HG02623 (cell line): Measurements from ENCODE around the gene OR6F1.
"Not testable (repeated sequence)": the region's sequence is repeated elsewhere in the genome, so short reads cannot be mapped to it uniquely, and the experiment has no call there.

ENCODE experiments used
- ATAC-seq: cut with Tn5 transposase; IDR thresholded peaks from one replicate; pipeline ENCODE4 v1.9.1; 2021; ENCODE audit warnings: moderate library complexity; ENCODE audit not compliant: unreplicated experiment

Gene OR6F1

GRCh38 chr1:247716546-247716945, at the start of gene OR6F1:
TSS of gene OR6F1 (minus strand) at chr1:247716646. CDS start at chr1:247712755, 3,891 bp downstream.
- ATAC-seq: no peak

- ATAC-seq: no peak
Observed at GRCh38 chr1:247760456-247760855, 44.0 kb upstream of the OR6F1 start, which contains the start of gene OR1C1. TSS of gene OR1C1 (minus strand) at chr1:247760556. CDS start at chr1:247758406, 2,150 bp downstream.

DNA sequence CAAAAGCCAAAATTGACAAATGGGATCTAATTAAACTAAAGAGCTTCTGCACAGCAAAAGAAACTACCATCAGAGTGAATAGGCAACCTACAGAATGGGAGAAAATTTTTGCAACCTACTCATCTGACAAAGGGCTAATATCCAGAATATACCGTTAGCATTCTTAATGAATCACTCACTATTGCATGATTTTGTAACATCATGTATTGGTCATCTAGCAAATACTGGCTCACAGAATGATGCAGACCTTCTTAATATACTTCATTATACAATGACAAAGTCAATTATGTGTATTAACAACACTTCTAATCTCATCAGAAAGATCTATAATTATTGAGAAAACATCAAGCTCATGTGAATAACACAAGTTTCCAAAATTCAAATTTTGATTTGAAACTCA, 37.9 kb upstream of the OR6F1 start:
- not testable (repeated sequence) for ATAC-seq

DNA sequence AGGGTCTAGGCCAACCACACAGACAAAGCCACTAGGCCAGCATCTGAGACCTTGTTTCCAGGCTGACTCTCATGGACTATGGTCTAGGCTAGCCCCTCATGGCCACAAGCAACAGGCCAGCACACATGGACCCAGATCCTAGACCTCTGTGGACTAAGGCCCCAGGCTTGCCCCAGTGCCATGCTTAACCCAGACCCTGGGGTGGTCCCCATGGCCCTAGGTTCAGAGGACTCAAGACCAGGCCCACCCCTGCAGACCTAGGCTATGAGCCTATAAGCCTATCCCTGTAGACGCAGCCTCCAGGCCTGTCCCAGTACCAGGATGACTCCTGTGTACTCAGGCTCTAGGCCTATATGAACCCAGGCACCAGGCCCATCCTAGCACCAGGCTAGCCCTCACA, 33.4 kb upstream of the OR6F1 start:
- ATAC-seq: no peak

DNA sequence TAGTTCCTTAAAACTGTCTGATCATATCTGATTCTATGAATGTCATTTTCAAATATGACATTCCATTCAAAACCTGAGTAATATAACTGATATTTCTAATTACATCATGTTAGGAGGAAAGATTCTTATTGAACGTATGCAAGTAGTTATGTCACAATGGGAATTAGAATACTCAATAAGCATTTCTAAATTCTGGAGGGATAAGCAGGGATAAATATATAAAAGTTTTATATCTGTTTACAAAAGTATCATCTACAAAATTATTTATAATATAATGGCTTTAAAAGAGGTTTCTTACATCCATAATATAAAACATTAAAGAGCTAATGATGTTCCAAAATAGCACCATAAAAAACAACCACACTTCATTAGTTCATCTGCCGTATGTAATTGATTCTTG, 31.6 kb upstream of the OR6F1 start, which contains the start of gene OR14A2:
OR14A2 (minus strand) TSS at position 101 of the 400 bp plus-strand sequence.
- ATAC-seq: no peak

- no peak for ATAC-seq
Observed at GRCh38 chr1:247747616-247748015, 31.2 kb upstream of the OR6F1 start.

GRCh38 chr1:247746391-247746935, 30.0 kb upstream of the OR6F1 start:
- no peak for ATAC-seq

DNA sequence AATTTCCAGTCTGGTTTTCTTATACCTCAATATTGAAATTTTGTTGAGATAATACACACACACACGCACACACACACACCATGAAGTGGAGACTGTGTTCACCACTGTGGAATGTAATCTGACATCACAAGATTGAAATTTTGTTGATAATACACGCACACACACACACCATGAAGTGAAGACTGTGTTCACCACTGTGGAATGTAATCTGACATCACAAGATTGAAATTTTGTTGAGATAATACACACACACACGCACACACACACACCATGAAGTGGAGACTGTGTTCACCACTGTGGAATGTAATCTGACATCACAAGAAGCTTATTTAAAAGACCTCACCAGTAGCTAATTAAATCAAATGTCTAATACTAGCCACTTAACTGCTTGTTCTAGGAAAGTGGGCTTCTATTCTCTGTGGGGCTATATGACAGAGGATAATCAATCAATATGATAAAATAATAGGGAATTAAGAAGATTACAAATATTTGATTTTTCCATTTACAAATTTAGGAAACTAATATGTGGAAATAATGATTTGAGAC, 25.8 kb upstream of the OR6F1 start:
- ATAC-seq: not testable (repeated sequence)

DNA sequence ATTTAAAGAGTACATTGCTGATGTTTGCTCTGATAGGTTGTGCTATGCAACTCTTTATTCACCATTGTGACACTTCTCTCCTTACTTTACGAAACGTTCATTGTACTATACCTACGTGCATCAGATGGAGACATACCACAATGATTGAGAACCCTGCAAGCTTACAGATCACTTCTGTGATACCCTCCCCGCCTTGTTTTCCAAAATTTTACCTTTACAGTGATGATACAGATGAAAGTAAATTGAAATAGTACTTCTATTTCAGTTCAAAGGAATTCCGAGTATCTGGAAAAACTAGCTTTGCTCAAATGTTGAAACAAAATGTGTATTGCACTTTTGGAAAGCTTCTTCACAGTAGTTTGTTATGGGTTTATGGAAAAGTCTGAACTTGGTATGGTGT, 25.3 kb upstream of the OR6F1 start:
- ATAC-seq: no peak

GRCh38 chr1:247740721-247741120, 24.3 kb upstream of the OR6F1 start:
- ATAC-seq: no peak

DNA sequence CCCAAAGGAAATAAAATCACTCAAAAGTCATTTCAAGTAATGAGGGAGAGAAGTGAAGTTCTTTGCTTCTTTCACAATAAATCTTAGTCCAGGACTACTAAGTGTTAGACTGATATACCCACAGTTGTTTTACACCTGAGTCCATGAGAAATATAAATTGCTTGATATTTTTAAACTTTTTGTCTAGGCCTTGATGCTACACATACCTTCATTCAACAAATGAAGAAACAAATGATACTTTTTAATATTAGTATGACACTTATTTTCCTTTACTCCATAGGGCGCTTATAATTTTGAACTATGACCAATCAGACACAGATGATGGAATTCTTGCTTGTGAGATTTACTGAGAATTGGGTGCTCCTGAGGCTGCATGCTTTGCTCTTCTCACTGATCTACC, 21.9 kb upstream of the OR6F1 start, which contains the start of gene OR14K1:
OR14K1 (plus strand) TSS at position 301 of the 400 bp plus-strand sequence; CDS start at position 301, 0 bp downstream.
- no peak for ATAC-seq

- no peak for ATAC-seq
Observed at GRCh38 chr1:247721222-247721621, 4.8 kb upstream of the OR6F1 start.

DNA sequence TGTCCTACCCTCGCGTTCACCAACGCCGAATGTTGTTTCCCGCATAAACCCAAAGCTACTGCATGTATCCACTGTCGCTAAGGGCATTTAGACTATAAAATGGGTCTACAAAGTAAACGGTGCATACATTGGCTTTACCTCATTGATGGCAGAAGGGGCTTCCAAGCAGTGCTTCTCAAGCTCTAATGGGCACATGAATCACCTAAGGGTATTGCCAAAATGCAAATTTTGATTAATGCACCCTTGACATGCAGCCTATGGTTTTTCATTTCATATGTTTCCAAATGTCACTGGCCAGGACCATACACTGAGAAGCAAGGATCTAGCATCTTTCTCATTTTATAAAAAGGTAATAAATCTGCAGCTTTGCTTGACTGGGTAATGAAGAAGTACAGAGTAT, 2.7 kb downstream of the OR6F1 start:
- ATAC-seq: no peak

GRCh38 chr1:247710681-247711080, 5.8 kb downstream of the OR6F1 start:
- not testable (repeated sequence) for ATAC-seq

- no peak for ATAC-seq
Observed at GRCh38 chr1:247701338-247701737, 15.1 kb downstream of the OR6F1 start.

DNA sequence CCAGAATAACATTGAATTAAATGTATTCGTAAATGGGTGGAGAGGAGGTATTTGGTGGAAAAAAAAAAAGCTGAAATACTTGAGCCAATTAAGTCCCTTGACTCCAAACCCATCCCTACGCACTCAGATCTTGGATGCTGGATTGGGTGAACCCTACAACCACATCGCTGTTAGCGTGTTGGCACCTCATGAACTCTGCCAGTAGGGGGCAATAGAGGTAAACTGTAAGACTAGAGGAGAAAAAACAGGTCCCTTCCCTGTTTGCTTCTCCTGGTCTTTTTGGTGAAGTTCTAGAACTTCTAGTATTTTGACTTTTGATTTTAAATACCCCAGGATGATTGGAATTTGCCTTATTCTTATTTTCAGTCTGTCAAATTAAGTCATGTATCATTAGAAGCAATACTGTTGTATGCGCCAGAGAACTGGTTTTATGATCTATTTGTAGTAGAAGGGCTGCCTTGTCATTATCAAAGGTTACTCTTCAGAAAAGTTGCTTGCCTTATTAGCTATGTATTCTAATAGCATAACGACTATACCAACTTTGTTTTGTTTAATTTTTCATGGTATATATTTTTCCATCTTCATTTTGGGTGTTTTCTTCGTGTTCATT, 35.1 kb downstream of the OR6F1 start:
- ATAC-seq: peak; percentile 92

DNA sequence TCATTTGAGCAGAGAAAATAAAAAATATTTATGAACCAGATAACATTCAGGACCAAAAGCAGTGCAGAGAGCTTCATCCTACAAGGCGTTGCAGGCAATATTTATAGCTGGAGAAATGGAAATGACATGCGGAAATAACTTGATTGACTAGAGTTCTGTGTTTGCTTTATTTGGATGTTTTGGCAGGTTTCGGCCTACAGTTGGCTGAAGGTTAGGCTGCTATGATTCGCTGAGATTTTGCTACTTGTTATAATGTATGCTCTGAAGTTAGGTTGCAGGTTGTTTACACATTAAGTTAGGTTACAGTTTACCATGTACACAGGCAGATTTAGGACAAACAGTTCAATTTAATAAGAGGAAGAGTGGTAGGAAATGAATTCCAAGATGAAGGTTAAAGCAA, 36.3 kb downstream of the OR6F1 start:
- no peak for ATAC-seq

DNA sequence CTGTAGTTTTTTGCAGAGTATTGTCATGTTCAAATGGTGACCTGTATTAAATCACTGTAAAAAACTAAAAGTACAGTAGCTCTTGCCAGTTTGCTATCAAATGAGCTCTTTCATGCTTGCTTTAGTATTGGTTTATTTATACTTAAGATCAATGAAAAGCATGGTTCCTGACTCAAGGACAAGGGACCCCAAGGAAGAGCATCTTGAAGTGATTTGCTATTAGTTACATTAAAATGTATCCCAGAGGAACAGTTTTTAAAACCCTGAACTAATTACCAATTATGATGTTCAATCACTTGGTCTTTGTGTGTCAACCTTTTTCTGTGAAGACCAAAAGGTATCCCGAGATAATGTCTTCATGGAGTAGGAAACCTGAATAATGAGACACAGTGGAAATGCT, 36.8 kb downstream of the OR6F1 start, which contains the start of gene OR13G1:
OR13G1 (minus strand) TSS at position 101 of the 400 bp plus-strand sequence. CDS start 6,698 bp downstream, outside the sequence.
- ATAC-seq: no peak

DNA sequence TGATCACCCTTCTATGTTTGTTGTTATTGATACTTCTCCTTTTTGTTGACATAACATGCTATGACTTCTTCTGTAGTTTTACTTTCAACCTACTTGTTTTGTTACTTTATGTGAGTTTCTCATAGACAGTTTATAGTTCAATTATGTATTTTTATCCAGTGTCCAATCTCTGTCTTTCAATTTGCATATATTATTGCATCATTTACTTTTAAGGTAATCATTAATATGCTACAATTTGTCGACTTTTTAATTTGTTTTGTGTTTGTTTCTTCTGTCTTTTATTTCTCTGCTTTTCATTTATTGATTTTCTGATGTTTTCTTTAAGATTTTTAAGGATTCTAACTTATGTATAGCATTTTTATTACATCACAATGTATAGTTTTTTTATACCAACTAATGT, 47.2 kb downstream of the OR6F1 start:
- no peak for ATAC-seq
